SK-N-MC (cell line): Measurements from ENCODE around the gene MCEMP1.

Source experiments
- EZH2 ChIP-seq: fragments of 200-600 bp; sonication (generic); IDR thresholded peaks from one replicate; pipeline ENCODE4 v1.6.1; 2017; ENCODE audit warnings: antibody characterized with exemption
- POLR2AphosphoS5 ChIP-seq: IDR thresholded peaks from 2 replicates; pipeline ENCODE4 v1.6.1; 2012; ENCODE audit warnings: mild to moderate bottlenecking, low read depth, low read length, borderline replicate concordance

GRCh38 chr19:7632340-7633203 is 44.3 kb upstream of the MCEMP1 start:
- TF ChIP-seq EZH2 (no peak), POLR2AphosphoS5 (no peak)
